ENCODE measurements around the gene ZNF672. TPM values are rescaled to one million over a fixed set of nuclear protein-coding genes. Genes with fewer than 3 reads are reported as not detected.

ZNF672 gene
- total RNA-seq, 1 experiment from 2014 or later, result 27.6 TPM

DNA sequence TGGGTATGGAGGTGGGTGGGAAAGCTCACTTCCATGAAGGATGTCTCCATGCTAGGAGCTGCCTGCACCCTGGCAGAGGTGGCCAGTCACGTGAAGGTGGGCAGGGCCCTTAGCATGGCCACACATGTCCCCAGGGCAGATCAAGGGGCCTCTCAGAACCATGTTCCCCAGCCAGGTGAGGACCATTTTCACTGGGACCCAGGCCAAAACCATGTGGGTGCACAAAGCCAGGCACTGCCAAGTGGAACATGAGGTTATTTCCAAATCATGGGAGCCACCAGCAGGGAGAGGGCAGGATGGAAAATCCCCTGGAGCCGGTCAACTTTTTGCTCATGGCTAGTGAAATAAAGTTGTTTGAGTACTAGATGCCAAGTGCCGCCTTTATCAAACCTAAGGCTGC lies 11.1 kb downstream of the ZNF672 start (continued):
- TF ChIP-seq, protein P1, sequence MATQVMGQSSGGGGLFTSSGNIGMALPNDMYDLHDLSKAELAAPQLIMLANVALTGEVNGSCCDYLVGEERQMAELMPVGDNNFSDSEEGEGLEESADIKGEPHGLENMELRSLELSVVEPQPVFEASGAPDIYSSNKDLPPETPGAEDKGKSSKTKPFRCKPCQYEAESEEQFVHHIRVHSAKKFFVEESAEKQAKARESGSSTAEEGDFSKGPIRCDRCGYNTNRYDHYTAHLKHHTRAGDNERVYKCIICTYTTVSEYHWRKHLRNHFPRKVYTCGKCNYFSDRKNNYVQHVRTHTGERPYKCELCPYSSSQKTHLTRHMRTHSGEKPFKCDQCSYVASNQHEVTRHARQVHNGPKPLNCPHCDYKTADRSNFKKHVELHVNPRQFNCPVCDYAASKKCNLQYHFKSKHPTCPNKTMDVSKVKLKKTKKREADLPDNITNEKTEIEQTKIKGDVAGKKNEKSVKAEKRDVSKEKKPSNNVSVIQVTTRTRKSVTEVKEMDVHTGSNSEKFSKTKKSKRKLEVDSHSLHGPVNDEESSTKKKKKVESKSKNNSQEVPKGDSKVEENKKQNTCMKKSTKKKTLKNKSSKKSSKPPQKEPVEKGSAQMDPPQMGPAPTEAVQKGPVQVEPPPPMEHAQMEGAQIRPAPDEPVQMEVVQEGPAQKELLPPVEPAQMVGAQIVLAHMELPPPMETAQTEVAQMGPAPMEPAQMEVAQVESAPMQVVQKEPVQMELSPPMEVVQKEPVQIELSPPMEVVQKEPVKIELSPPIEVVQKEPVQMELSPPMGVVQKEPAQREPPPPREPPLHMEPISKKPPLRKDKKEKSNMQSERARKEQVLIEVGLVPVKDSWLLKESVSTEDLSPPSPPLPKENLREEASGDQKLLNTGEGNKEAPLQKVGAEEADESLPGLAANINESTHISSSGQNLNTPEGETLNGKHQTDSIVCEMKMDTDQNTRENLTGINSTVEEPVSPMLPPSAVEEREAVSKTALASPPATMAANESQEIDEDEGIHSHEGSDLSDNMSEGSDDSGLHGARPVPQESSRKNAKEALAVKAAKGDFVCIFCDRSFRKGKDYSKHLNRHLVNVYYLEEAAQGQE (IDR thresholded peaks at IDR 0.05; ENCODE audit: low read depth), result no peak
- TF ChIP-seq CBX3 (IDR thresholded peaks at IDR 0.05; ENCODE audit: low read depth) (no peak), CEBPB (IDR thresholded peaks at IDR 0.05; ENCODE audit: low read depth) (no peak)

DNA sequence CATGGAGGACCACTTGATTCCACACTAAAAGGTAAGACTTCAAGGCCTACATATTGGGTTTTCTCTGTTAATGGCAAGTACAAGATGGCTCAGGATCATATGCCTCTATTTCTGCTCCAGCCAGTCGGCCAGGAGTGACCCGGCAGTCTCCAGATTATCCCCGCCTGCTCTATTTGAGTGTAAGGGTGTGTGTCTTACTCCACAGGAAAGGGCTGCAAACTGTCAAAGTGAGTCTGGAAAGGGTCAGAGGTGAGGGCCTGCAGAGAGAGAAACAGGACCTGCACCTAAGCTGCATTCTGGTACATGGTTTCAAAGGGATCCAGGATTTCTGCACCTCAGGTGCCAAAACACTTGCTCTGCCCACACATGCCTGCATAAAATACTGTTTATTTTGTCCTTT lies 11.6 kb downstream of the ZNF672 start:
- peaks cover 4% of the 10 kb centered on the region; the same call in 1 of the 2 replicates for H3K79me2 ChIP-seq (ENCODE audit: insufficient read depth, low read length)
- no peak overlapping the region for H3K4me2 ChIP-seq (ENCODE audit: low read length)
- ATAC-seq (no peak), DNase-seq (ENCODE audit: low read depth, low spot score) (no peak)
- H3K27me3 ChIP-seq (ENCODE audit: insufficient read depth, low read length), result no peaks in the 10 kb centered on the region
- CTCF ChIA-PET, result no interaction called here
- no peaks in the 10 kb centered on the region for H4K20me1 ChIP-seq (ENCODE audit: insufficient read depth)
- POLR2A ChIA-PET, result no interaction called here
- H2AFZ ChIP-seq (ENCODE audit: low read depth, low read length, poor library complexity, severe bottlenecking), result no peak overlapping the region
- no peak overlapping the region for H3K4me3 ChIP-seq (replicated peaks in 1 of 2; ENCODE audit: low read depth in 1 of 2, low read length in 2 of 2)
- peaks cover 11 to 40% of the 10 kb centered on the region in 2 experiments; a peak in 3 of 4 replicates for H3K36me3 ChIP-seq (ENCODE audit: control insufficient read depth in 1 of 2, insufficient read depth in 2 of 2, low read length in 2 of 2)
- H3K4me1 ChIP-seq (ENCODE audit: control insufficient read depth in 1 of 2, insufficient read depth in 2 of 2, low read length in 2 of 2), result no peaks in the 10 kb centered on the region
- intact Hi-C loops (cut with micrococcal nuclease), result no loop called here
- H3K9me3 ChIP-seq (ENCODE audit: control insufficient read depth in 1 of 2, insufficient read depth in 1 of 2, low read depth in 1 of 2, low read length in 2 of 2), result no peaks in the 10 kb centered on the region
- no TSS peak for BruUV-seq (replicated peaks)
- no peak overlapping the region for H3K27ac ChIP-seq (ENCODE audit: low read depth, low read length)
- H3K9me2 ChIP-seq (ENCODE audit: insufficient read depth), result no peaks in the 10 kb centered on the region
- 0 out of 2 replicates have a peak, but pooled peaks have one; percentile 21 for TF ChIP-seq JUND (IDR thresholded peaks at IDR 0.05)
- TF ChIP-seq, protein P2, sequence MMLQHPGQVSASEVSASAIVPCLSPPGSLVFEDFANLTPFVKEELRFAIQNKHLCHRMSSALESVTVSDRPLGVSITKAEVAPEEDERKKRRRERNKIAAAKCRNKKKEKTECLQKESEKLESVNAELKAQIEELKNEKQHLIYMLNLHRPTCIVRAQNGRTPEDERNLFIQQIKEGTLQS (IDR thresholded peaks at IDR 0.05), result no peak
- H3K9ac ChIP-seq (ENCODE audit: low read length), result no peak overlapping the region
- RAD21 ChIA-PET (ENCODE audit: low non-redundant PET in 1 of 2, low total read pairs in 2 of 2, uncharacterized antibody in 2 of 2, unreplicated experiment in 2 of 2), result no interaction called here
